Liver (tissue), 3 donors: ENCODE measurements around the gene ASCL2.

Source experiments
- FOXA2 ChIP-seq: IDR thresholded peaks from 2 replicates; pipeline ENCODE4 v1.6.1; 2016; ENCODE audit warnings: antibody characterized with exemption
- RAD21 ChIP-seq, 2 donors: IDR thresholded peaks; 2 replicates each; pipeline ENCODE4 v1.6.1; 2016; ENCODE audit warnings: antibody characterized with exemption in 2 of 2, mild to moderate bottlenecking in 2 of 2
- SP1 ChIP-seq: IDR thresholded peaks from 2 replicates; pipeline ENCODE4 v1.6.1; 2018; ENCODE audit warnings: antibody characterized with exemption, mild to moderate bottlenecking
- TAF1 ChIP-seq: conservative IDR thresholded peaks from 2 replicates; pipeline ENCODE4 v1.6.1; 2016; ENCODE audit warnings: antibody characterized with exemption, mild to moderate bottlenecking
- TF ChIP-seq, protein P1 (sequence below): fragments of 150-350 bp; IDR thresholded peaks from 2 replicates; pipeline ENCODE4 v1.5.1; 2017; ENCODE audit warnings: improper control_type of control experiment, low read depth, low read length; ENCODE audit not compliant: missing input control
- TF ChIP-seq, protein P2 (sequence below): IDR thresholded peaks from 2 replicates; pipeline ENCODE4 v1.6.1; 2016; ENCODE audit warnings: antibody characterized with exemption
- TF ChIP-seq, protein P3 (sequence below): IDR thresholded peaks from 2 replicates; pipeline ENCODE4 v1.6.1; 2016; ENCODE audit warnings: antibody characterized with exemption, mild to moderate bottlenecking
- TF ChIP-seq, protein P4 (sequence below): IDR thresholded peaks from 2 replicates; pipeline ENCODE4 v1.6.1; 2016; ENCODE audit warnings: antibody characterized with exemption
- donor health status: healthy.
- donor health status: healthy.

DNA sequence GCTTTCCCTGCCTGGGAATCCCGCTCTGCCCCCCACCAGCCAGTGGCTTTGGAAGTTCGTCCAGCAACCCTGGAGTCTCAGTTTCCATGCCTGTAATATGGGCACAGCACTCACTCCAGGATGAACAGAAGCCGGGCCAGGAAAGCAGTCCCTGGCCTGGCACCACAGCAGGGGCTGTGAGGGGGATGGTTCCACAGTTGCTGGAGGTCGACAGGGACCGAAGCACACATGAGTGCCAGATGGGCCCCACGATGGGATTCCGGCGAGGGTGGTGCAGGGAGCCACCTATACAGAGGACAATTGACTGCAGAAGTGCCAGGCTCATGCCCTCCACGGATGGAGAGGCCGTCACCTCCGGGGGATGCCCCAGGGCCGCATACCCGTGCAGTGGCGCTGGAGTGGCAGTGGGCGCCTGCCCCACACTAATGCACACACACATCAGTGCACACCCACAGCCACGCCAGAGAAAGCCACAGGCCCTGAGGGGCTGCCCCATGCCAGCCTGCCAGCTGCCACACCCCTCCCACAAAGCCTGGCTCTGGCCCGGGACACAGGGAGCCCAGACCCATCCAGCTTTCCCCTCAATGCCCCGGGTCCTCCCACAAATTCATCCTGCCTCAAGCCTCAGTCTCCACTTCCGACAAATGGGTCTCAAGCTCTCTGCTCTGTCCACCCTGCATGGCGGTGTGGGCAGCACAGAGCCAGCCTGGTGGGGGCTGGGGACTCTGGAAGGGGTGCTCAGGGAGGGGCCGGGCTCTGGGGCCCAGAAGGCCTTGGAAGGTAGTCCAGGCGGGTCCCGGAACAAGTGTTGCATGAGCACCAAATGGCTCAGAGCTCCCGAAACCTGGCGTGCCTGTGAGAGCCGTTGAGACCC, 9.7 kb downstream of the ASCL2 start:
- TF ChIP-seq, protein P1, sequence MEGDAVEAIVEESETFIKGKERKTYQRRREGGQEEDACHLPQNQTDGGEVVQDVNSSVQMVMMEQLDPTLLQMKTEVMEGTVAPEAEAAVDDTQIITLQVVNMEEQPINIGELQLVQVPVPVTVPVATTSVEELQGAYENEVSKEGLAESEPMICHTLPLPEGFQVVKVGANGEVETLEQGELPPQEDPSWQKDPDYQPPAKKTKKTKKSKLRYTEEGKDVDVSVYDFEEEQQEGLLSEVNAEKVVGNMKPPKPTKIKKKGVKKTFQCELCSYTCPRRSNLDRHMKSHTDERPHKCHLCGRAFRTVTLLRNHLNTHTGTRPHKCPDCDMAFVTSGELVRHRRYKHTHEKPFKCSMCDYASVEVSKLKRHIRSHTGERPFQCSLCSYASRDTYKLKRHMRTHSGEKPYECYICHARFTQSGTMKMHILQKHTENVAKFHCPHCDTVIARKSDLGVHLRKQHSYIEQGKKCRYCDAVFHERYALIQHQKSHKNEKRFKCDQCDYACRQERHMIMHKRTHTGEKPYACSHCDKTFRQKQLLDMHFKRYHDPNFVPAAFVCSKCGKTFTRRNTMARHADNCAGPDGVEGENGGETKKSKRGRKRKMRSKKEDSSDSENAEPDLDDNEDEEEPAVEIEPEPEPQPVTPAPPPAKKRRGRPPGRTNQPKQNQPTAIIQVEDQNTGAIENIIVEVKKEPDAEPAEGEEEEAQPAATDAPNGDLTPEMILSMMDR = no peak
- no peak for TF ChIP-seq TAF1
- TF ChIP-seq, protein P2, sequence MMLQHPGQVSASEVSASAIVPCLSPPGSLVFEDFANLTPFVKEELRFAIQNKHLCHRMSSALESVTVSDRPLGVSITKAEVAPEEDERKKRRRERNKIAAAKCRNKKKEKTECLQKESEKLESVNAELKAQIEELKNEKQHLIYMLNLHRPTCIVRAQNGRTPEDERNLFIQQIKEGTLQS = no peak
- TF ChIP-seq, protein P3, sequence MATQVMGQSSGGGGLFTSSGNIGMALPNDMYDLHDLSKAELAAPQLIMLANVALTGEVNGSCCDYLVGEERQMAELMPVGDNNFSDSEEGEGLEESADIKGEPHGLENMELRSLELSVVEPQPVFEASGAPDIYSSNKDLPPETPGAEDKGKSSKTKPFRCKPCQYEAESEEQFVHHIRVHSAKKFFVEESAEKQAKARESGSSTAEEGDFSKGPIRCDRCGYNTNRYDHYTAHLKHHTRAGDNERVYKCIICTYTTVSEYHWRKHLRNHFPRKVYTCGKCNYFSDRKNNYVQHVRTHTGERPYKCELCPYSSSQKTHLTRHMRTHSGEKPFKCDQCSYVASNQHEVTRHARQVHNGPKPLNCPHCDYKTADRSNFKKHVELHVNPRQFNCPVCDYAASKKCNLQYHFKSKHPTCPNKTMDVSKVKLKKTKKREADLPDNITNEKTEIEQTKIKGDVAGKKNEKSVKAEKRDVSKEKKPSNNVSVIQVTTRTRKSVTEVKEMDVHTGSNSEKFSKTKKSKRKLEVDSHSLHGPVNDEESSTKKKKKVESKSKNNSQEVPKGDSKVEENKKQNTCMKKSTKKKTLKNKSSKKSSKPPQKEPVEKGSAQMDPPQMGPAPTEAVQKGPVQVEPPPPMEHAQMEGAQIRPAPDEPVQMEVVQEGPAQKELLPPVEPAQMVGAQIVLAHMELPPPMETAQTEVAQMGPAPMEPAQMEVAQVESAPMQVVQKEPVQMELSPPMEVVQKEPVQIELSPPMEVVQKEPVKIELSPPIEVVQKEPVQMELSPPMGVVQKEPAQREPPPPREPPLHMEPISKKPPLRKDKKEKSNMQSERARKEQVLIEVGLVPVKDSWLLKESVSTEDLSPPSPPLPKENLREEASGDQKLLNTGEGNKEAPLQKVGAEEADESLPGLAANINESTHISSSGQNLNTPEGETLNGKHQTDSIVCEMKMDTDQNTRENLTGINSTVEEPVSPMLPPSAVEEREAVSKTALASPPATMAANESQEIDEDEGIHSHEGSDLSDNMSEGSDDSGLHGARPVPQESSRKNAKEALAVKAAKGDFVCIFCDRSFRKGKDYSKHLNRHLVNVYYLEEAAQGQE = no peak
- TF ChIP-seq FOXA2 = no peak
- TF ChIP-seq, protein P4, sequence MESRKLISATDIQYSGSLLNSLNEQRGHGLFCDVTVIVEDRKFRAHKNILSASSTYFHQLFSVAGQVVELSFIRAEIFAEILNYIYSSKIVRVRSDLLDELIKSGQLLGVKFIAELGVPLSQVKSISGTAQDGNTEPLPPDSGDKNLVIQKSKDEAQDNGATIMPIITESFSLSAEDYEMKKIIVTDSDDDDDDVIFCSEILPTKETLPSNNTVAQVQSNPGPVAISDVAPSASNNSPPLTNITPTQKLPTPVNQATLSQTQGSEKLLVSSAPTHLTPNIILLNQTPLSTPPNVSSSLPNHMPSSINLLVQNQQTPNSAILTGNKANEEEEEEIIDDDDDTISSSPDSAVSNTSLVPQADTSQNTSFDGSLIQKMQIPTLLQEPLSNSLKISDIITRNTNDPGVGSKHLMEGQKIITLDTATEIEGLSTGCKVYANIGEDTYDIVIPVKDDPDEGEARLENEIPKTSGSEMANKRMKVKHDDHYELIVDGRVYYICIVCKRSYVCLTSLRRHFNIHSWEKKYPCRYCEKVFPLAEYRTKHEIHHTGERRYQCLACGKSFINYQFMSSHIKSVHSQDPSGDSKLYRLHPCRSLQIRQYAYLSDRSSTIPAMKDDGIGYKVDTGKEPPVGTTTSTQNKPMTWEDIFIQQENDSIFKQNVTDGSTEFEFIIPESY = no peak
- no peak for TF ChIP-seq SP1
- no peak for TF ChIP-seq RAD21 (IDR thresholded peaks at IDR 0.05)
